DMS153 (cell line): ENCODE results near the gene RNU6-7.

ENCODE experiments used
- DNase-seq: peaks from one replicate; lab custom pipeline; 2025; lab: John Stamatoyannopoulos, UW

Gene RNU6-7

DNA sequence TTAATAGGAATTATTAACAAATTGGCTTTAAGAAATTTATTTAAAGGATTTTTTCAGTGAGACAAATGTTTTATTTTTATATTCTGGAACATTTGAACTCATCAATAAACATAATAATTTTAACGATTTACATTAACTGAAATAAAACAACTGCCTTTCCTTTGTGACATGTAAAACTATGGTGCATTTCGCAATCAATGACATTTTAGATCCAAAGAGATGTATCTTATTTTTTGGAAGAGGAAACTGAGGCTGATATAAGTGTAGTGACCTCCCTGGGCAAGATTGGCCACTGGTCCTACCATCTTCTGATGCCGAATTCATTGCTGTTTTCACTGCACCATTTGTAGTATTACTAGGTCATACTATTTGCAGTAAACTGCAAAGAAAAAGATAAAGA lies 3.7 kb downstream of the RNU6-7 start:
- DNase-seq = no peak

- no peak for DNase-seq
These were observed 4.1 kb downstream of the RNU6-7 start for GRCh38 chr14:32205984-32206383.

GRCh38 chr14:32206552-32206951 lies 4.7 kb downstream of the RNU6-7 start:
- DNase-seq = no peak

- no peak for DNase-seq
These were observed 6.6 kb downstream of the RNU6-7 start for GRCh38 chr14:32208490-32208889.

GRCh38 chr14:32209471-32209870 lies 7.6 kb downstream of the RNU6-7 start:
- DNase-seq = no peak

DNA sequence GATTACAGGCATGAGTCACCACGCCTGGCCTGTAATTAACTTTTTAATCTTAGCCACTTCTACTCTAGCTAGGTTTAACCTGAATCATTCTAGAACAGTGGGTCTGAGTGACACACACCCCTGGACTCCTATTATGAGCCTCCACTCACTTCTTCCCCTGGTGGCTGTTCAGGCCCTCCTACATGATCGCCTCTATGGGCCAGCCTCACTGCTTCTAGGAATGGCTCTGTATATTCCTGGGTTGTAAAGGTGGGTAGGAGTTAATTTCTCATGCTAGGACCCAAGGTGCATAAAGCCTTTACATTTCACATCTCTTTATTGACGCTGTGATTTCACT lies 9.2 kb downstream of the RNU6-7 start:
- DNase-seq = no peak

GRCh38 chr14:32212833-32213232 lies 11.0 kb downstream of the RNU6-7 start:
- no peak for DNase-seq

DNA sequence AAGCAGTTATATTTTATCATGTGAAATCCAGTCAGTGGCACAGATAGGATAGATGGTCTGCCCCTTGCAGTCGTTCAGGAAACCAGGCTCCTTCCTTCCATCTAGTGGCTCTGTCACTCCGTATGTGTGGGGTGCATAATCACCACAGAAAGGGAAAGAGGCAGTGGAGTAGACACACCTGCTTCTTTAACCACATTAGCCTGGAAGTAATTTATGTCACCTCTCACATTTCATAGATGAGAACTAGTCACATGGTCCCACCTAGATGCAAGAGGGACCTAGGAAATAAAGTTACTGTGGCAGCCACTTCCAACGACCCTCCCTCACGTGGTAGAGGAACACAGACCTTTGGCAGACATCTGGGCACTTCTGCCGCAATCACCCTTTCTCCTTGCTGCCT lies 15.5 kb downstream of the RNU6-7 start:
- peak; percentile 53 for DNase-seq

GRCh38 chr14:32224737-32225377 lies 23.0 kb downstream of the RNU6-7 start:
- peak; percentile 20 for DNase-seq

GRCh38 chr14:32225378-32225920 lies 23.6 kb downstream of the RNU6-7 start:
- DNase-seq = no peak

- no peak for DNase-seq
These were observed 24.2 kb downstream of the RNU6-7 start for GRCh38 chr14:32226056-32226455.

- DNase-seq = no peak
These were observed 28.3 kb downstream of the RNU6-7 start for GRCh38 chr14:32230181-32230580.

DNA sequence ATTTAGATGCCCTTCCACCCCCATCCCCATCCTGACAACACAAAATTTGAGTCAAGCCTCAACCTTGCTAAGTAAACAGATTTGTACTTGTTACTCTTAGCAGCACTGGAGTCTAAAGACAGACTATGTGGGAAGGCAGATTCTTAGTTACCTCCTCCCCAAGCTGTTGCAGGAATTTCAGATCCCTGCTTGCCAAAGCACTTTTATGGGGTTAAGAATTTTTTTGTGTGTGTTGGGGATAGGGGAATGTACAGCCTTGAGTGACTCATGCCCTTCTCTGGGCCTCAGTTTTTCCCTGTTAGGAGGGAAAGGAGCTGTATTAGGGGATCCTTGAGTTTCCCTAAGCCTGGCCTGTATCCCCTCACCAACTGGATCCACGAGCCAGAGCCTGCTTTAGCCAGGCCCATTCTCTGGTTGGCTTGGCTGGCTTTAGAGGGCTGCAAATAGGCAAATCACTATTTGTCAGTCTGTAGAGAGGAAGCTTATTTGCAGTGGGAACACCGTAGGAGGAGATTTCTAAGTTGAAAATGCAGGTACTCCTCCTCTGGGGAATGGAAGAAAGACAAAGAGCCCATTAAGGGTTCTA lies 28.9 kb downstream of the RNU6-7 start:
- DNase-seq = no peak

DNA sequence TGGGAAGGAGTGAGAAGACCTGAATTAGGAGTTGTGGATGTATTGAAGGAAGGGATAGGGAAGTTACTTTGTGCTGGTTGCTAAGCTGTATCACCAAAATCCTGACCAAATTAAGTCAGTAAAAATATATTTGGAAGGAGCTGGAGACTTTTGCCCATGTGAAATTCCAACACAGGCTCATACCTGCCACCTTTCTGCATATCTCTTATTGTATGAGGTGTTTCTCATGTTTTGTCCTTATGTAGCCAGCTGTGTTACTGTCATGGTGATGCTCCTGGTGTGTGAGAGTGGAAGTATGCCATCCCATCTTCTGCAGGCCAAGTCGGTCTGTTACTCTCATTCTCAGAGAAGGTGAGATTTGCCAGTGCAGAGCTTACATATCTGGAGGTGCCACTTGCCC lies 30.6 kb downstream of the RNU6-7 start:
- DNase-seq = no peak

- no peak for DNase-seq
These were observed 31.4 kb downstream of the RNU6-7 start for GRCh38 chr14:32233260-32233659.

DNA sequence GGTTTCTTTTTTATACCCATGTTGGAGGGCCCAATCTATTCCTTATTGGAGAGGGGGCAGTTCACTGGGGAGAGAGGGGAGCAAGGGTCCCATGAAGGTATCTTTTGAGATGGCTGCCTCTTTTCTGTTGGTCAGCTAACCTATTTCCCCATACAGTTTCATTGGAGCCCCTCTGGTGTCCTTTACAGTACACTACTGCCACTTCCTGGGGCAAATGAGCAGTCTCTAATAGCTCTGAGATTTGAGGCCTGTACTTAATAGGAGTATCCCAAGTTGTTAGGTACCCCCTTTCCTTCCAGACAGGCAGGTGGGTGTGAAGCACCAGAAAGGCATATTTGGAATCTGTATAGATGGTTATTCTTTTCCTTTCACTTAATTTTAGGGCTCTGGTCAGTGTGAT lies 42.6 kb downstream of the RNU6-7 start:
- DNase-seq = no peak

- no peak for DNase-seq
These were observed 44.9 kb downstream of the RNU6-7 start for GRCh38 chr14:32246751-32247150.

DNA sequence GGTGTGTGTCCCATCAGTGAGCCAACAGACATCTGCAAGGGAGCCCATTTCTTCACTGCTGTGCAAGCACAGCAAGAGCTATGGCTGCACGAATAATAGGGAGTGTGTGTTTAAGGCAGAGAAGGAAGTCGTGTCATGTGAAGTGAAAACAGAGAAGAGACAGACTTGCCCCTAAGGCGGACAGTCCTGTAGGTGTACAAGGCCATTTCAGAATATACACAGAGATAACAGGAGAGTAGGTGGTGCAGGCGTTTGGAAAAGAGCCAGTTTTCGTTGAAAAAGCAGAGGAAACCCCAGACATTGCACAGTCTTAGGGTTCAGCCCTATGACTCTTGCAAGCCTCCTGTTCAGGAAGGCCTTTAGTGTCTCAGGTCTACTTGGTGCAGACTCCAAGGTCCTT lies 47.5 kb downstream of the RNU6-7 start:
- DNase-seq = no peak

DNA sequence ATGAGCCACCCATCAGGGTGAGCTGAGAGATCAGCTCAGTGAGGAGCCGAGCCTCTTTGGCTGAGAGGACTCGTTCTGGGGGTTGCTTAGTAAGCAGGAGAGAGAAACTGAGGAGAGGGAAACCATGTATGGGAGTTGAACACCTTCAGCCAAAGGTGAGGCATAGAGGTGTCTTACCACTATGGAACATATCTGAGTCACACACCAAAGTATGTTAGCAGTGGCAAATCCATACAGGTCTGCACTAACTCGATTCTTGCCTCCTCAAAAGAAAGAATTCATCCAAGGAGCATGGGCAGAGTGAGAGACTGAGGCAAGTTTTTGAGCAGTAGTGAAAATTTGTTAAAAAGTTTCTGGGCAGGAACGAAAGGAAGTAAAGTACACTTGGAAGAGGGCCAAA lies 47.9 kb downstream of the RNU6-7 start:
- no peak for DNase-seq

DNA sequence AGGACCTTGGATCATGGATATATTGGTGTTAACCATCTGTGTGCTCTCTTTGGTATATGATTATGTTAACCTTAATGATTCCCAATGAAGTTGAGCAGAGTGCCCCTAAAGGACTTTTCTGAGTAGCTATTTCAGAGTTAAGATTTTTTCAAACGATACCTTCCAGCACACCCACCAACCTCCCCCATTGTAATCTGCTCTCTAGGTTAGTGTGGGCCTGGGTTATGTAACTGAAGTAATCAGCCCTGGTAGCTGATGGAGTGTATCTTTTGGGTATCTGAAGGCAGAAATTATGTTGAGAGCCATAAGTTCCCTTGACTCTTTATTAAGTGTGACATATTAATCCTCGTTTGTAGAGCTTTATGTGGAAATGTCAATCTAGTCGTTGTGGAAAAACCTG lies 48.8 kb downstream of the RNU6-7 start:
- DNase-seq = no peak

DNA sequence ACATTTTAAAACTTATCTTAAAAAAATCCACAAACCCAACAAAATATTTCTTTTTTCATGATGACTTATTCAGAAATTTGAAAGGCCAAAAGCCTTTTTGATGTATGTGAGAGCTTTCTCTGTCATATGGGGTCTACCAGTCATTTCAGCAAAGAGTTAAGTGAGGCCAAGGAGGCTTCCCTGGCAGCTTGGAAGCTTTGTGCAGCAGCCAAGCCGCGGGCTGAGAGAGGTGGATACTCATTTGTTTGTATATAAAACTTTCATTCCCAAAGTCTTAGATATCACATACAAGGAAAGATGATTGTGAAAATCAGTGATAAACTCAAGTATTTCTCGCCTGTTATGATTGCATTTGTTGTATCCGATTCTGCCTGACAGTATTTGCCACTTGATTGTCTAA lies 49.7 kb downstream of the RNU6-7 start:
- no peak for DNase-seq
